Loucy (cell line): ENCODE data around the gene SLC31A1.

ENCODE experiments used
- H2AFZ ChIP-seq: fragments of 200-600 bp; sonication (generic); 2 replicates; pipeline ENCODE4 v1.6.0; 2016; ENCODE audit warnings: antibody characterized with exemption, mild to moderate bottlenecking, low read length, moderate library complexity
- H3F3A ChIP-seq: fragments of 200-600 bp; 2 replicates; pipeline ENCODE4 v1.6.0; 2016; ENCODE audit warnings: antibody characterized with exemption, low read depth, mild to moderate bottlenecking
- H3K27me3 ChIP-seq: fragments of 200-600 bp; sonication (generic); 2 replicates; pipeline ENCODE4 v1.6.1; 2014; ENCODE audit warnings: low read length, mild to moderate bottlenecking; ENCODE audit not compliant: insufficient read depth, poor library complexity, severe bottlenecking
- H3K36me3 ChIP-seq: fragments of 200-600 bp; sonication (generic); 2 replicates; pipeline ENCODE4 v1.6.1; 2016; ENCODE audit warnings: low read length; ENCODE audit not compliant: insufficient read depth
- H3K4me1 ChIP-seq: fragments of 200-600 bp; sonication (generic); 2 replicates; pipeline ENCODE4 v1.5.1; 2014; ENCODE audit warnings: low read length, mild to moderate bottlenecking; ENCODE audit not compliant: insufficient read depth, poor library complexity, severe bottlenecking
- H3K4me2 ChIP-seq: fragments of 200-600 bp; sonication (generic); 2 replicates; pipeline ENCODE4 v1.6.0; 2014; ENCODE audit warnings: antibody characterized with exemption, low read length, low read depth, mild to moderate bottlenecking; ENCODE audit not compliant: poor library complexity, severe bottlenecking
- H3K4me3 ChIP-seq: fragments of 200-600 bp; sonication (generic); 2 replicates; pipeline ENCODE4 v1.5.1; 2014; ENCODE audit warnings: low read length, mild to moderate bottlenecking, mixed read lengths; ENCODE audit not compliant: poor library complexity, severe bottlenecking
- H3K79me2 ChIP-seq: fragments of 200-600 bp; sonication (generic); 2 replicates; pipeline ENCODE4 v1.6.1; 2014; ENCODE audit warnings: low read length; ENCODE audit not compliant: insufficient read depth
- H3K9ac ChIP-seq: fragments of 200-600 bp; sonication (generic); 2 replicates; pipeline ENCODE4 v1.6.0; 2014; ENCODE audit warnings: mild to moderate bottlenecking, low read depth, low read length, moderate library complexity; ENCODE audit not compliant: poor library complexity, severe bottlenecking
- H3K9me2 ChIP-seq: fragments of 200-600 bp; sonication (generic); replicated peaks from 2 replicates; pipeline ENCODE4 v1.6.1; 2016; ENCODE audit warnings: low read depth, low read length, mixed read lengths
- H3K9me3 ChIP-seq: fragments of 200-600 bp; sonication (generic); 2 replicates; pipeline ENCODE4 v1.6.1; 2014; ENCODE audit warnings: mild to moderate bottlenecking, antibody characterized with exemption, low read length, low read depth; ENCODE audit not compliant: insufficient read depth
- H4K20me1 ChIP-seq: fragments of 200-600 bp; sonication (generic); 2 replicates; pipeline ENCODE4 v1.6.0; 2014; ENCODE audit warnings: antibody characterized with exemption, low read length, mild to moderate bottlenecking; ENCODE audit not compliant: insufficient read depth, poor library complexity, severe bottlenecking
- CTCF ChIP-seq: fragments of 200-600 bp; sonication (generic); conservative IDR thresholded peaks from 2 replicates; pipeline ENCODE4 v1.5.1; 2014; ENCODE audit warnings: mild to moderate bottlenecking, antibody characterized with exemption, low read length
- EZH2phosphoT487 ChIP-seq: fragments of 200-600 bp; IDR thresholded peaks from 2 replicates; pipeline ENCODE4 v1.6.1; 2018; ENCODE audit warnings: antibody characterized with exemption, mild to moderate bottlenecking, moderate library complexity, borderline replicate concordance

SLC31A1 gene

DNA sequence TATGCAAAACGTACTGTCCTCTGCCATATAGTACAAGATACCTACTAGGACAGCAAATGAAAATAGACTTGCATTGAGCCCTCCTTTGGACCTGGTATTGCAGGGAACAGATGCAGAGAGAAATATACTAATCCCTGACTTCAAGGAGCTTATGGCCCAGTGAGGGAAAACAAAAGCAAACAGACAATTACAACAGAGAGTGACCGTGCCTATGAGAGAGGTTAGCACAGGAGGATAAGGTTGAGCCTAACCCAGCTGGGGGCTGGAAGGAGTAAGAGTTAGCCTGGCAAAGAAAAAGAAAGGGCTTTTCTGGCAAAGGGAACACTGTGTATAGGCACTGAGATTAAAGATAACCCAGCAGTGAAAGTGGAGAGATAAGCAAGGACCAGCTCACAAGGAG lies 48.5 kb downstream of the SLC31A1 start:
- H3K4me2 ChIP-seq = no peak overlapping the region
- no peaks in the 10 kb centered on the region for H3K9me3 ChIP-seq
- peaks cover 9% of the 10 kb centered on the region for H4K20me1 ChIP-seq
- peak overlapping the region; percentile 15 for H3K9ac ChIP-seq
- no peaks in the 10 kb centered on the region for H3K9me2 ChIP-seq
- H3K36me3 ChIP-seq = peaks cover 13% of the 10 kb centered on the region; the same call in 1 of the 2 replicates
- H3K79me2 ChIP-seq = peaks cover 14% of the 10 kb centered on the region
- 0 out of 2 replicates have a peak, but pooled peaks cover 4% of the 10 kb centered on the region for H3F3A ChIP-seq
- no peak overlapping the region for H3K4me3 ChIP-seq
- peaks cover 15% of the 10 kb centered on the region for H3K4me1 ChIP-seq
- no peak overlapping the region for H2AFZ ChIP-seq
- H3K27me3 ChIP-seq = no peaks in the 10 kb centered on the region
- TF ChIP-seq CTCF (no peak), EZH2phosphoT487 (no peak)

DNA sequence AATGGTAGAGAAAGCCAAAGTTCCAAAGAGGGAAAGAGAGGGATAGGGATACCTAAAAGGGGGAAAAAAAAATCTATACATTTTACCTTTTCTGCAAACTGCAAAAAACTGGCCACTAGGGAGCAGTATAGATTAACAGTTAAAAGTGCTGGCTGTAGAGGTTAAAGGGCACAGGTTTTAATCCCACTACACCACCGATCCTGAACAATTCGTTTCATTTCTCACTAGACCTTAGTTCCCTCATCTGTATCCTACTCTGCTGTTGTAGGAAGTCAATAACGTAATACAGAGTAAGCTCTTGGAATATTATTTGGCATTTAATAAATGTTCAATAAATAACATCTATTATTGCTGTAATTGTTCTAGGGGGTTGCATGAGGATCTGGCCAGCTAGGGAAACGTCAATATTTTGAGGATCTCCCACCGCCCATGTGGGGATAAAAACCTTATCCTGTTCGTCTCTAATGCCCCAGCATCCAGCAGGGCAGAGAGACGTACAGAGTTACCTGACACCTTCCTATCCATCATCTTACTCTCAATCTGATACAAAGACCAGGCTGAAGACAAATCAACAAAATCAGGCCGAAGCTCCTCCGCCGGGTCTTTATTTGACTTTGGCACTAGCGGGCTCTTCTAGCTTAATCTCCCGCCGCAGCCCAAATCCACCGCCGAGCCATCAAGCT lies 53.3 kb downstream of the SLC31A1 start:
- peaks cover 34% of the 10 kb centered on the region for H3K4me1 ChIP-seq
- H2AFZ ChIP-seq = peak overlapping the region; percentile 93
- no peaks in the 10 kb centered on the region for H3K9me2 ChIP-seq
- peaks cover 15% of the 10 kb centered on the region; the same call in 1 of the 2 replicates for H3K36me3 ChIP-seq
- H4K20me1 ChIP-seq = peaks cover 35% of the 10 kb centered on the region
- no peak for TF ChIP-seq EZH2phosphoT487
- TF ChIP-seq CTCF = peak; percentile 83
- no peaks in the 10 kb centered on the region for H3K9me3 ChIP-seq
- peaks cover 52% of the 10 kb centered on the region for H3K79me2 ChIP-seq
- H3K9ac ChIP-seq = peak overlapping the region; percentile 86
- H3K4me3 ChIP-seq = peak overlapping the region; percentile 83
- H3F3A ChIP-seq = 0 out of 2 replicates have a peak, but pooled peaks cover 5% of the 10 kb centered on the region
- no peaks in the 10 kb centered on the region for H3K27me3 ChIP-seq
- peak overlapping the region; percentile 91 for H3K4me2 ChIP-seq

- 0 out of 2 replicates have a peak, but pooled peaks cover 5% of the 10 kb centered on the region for H3F3A ChIP-seq
- peak within 1 kb of the TSS; percentile 91 for H3K4me2 ChIP-seq
- TF ChIP-seq CTCF = no peak
- no peak for TF ChIP-seq EZH2phosphoT487
- H3K9ac ChIP-seq = peak within 1 kb of the TSS; percentile 86
- H3K36me3 ChIP-seq = peaks cover 22% of the 10 kb centered on the region; the same call in 1 of the 2 replicates
- peaks cover 38% of the 10 kb centered on the region for H4K20me1 ChIP-seq
- H3K4me3 ChIP-seq = peak within 1 kb of the TSS; percentile 83
- no peaks in the 10 kb centered on the region for H3K9me2 ChIP-seq
- H3K79me2 ChIP-seq = peaks cover 59% of the 10 kb centered on the region
- H3K27me3 ChIP-seq = no peaks in the 10 kb centered on the region
- peak within 1 kb of the TSS; percentile 93 for H2AFZ ChIP-seq
- H3K4me1 ChIP-seq = peaks cover 29% of the 10 kb centered on the region
- no peaks in the 10 kb centered on the region for H3K9me3 ChIP-seq
These were observed 54.1 kb downstream of the SLC31A1 start, which contains the start of the genes CDC26 and PRPF4 for GRCh38 chr9:113275157-113276131. TSS of gene CDC26 (minus strand) at chr9:113275572. CDS start at chr9:113272507, 3,065 bp downstream. TSS of gene PRPF4 (plus strand) at chr9:113275658. CDS start at chr9:113275744, 86 bp downstream.
